Right renal cortex interstitium (tissue), 3 donors: ENCODE results near the gene PROX2. TPM values are rescaled to one million over a fixed set of nuclear protein-coding genes. Genes with fewer than 3 reads are reported as not detected.

Experiments
- DNase-seq, 3 donors: peaks; one replicate each; pipeline ENCODE4 v3.0.0-alpha.2; 2013; ENCODE audit warnings: low read depth in 3 of 3, low spot score in 2 of 3
- polyA plus RNA-seq, 3 donors: library from polyadenylated mRNA; unstranded; fragments of 120-200 nt; gene quantifications; one replicate each; pipeline ENCODE4 v1.2.1, GENCODE V29; 2013; ENCODE audit not compliant: insufficient read length in 3 of 3

The PROX2 gene
- polyA plus RNA-seq, 3 donors = 0.39 to 0.86 (median 0.74) TPM

- DNase-seq = peak in 2 of 3 donors; percentile 74 to 75
Observed at GRCh38 chr14:74881431-74882102, 5.6 kb upstream of the PROX2 start, which contains the start of gene DLST. TSS of gene DLST (plus strand) at chr14:74881916. CDS start at chr14:74881954, 38 bp downstream.

GRCh38 chr14:74879427-74880182, 3.7 kb upstream of the PROX2 start:
- DNase-seq = no peak

- no peak for DNase-seq
Observed at GRCh38 chr14:74875204-74875603, 741 bp downstream of the PROX2 start.

GRCh38 chr14:74871819-74872218, 4.1 kb downstream of the PROX2 start:
- no peak for DNase-seq

GRCh38 chr14:74868739-74869138, 7.2 kb downstream of the PROX2 start:
- DNase-seq = no peak

- DNase-seq = no peak
Observed at GRCh38 chr14:74867673-74868072, 8.3 kb downstream of the PROX2 start.

- DNase-seq = no peak
Observed at GRCh38 chr14:74866708-74867389, 9.1 kb downstream of the PROX2 start.

- DNase-seq = no peak
Observed at GRCh38 chr14:74865156-74865555, 10.8 kb downstream of the PROX2 start.

- DNase-seq = no peak
Observed at GRCh38 chr14:74864198-74864597, 11.7 kb downstream of the PROX2 start.

- no peak for DNase-seq
Observed at GRCh38 chr14:74863274-74863673, 12.7 kb downstream of the PROX2 start.

GRCh38 chr14:74861734-74862090, 14.2 kb downstream of the PROX2 start:
- DNase-seq = no peak

- peak; percentile 72 to 74 (median 73) for DNase-seq
Observed at GRCh38 chr14:74860899-74861733, 14.8 kb downstream of the PROX2 start.

- no peak for DNase-seq
Observed at GRCh38 chr14:74859757-74860552, 16.0 kb downstream of the PROX2 start.

- DNase-seq = no peak
Observed at GRCh38 chr14:74858022-74858421, 17.9 kb downstream of the PROX2 start.

- no peak for DNase-seq
Observed at GRCh38 chr14:74856366-74856765, 19.6 kb downstream of the PROX2 start.

GRCh38 chr14:74855945-74856344, 20.0 kb downstream of the PROX2 start:
- no peak for DNase-seq

- no peak for DNase-seq
Observed at GRCh38 chr14:74855021-74855420, 20.9 kb downstream of the PROX2 start.

- DNase-seq = no peak
Observed at GRCh38 chr14:74853581-74853980, 22.4 kb downstream of the PROX2 start.

- peak in 1 of 3 donors; percentile 26 for DNase-seq
Observed at GRCh38 chr14:74852922-74853530, 22.9 kb downstream of the PROX2 start.
